ENCODE data around the gene TARBP1. TPM values are rescaled to one million over a fixed set of nuclear protein-coding genes. Genes with fewer than 3 reads are reported as not detected.

TARBP1 gene
- total RNA-seq, 1 donor from 2014 or later, result 15.0 TPM

DNA sequence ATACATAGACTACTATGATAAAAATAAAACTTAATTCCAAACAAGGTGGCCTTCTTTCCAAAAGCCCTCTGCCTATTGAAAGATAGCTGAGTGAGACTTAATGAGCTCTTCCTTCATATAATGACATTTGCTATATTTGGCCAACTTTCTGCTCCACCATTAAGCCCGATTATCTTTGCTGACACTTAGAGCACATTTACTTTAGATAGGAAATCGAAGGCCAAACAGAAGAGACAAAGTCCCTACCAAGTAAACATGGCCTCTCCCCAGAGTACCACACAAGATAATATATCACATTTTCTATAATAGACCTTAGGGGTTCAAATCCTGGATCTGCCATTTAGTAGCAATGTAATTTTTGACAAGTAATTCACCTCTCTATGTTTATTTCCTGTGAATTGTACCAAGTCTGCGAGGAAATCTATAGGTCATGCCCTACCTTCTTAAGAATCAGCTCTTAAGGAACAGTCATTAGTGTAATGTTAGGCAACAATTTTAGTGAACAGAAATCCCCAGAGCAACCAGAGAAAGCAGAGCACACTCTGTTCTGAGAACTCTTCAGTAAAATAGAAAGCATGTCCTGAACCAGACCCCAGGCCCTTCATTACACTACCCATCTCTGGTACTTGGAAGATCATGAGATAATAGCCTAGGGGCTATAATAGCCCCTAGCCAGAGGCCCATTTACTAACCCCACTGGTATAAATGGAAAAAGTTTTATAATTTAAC lies 123.0 kb downstream of the TARBP1 start:
- H3K27me3 ChIP-seq (ENCODE audit: control insufficient read depth, insufficient read depth, low read length), result no peaks in the 10 kb centered on the region
- FAIRE-seq, result no peak
- H3K4me3 ChIP-seq (ENCODE audit: low read depth, low read length), result no peak overlapping the region
- no peak for DNase-seq (ENCODE audit: low read depth)
- TF ChIP-seq, protein P1, sequence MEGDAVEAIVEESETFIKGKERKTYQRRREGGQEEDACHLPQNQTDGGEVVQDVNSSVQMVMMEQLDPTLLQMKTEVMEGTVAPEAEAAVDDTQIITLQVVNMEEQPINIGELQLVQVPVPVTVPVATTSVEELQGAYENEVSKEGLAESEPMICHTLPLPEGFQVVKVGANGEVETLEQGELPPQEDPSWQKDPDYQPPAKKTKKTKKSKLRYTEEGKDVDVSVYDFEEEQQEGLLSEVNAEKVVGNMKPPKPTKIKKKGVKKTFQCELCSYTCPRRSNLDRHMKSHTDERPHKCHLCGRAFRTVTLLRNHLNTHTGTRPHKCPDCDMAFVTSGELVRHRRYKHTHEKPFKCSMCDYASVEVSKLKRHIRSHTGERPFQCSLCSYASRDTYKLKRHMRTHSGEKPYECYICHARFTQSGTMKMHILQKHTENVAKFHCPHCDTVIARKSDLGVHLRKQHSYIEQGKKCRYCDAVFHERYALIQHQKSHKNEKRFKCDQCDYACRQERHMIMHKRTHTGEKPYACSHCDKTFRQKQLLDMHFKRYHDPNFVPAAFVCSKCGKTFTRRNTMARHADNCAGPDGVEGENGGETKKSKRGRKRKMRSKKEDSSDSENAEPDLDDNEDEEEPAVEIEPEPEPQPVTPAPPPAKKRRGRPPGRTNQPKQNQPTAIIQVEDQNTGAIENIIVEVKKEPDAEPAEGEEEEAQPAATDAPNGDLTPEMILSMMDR (IDR thresholded peaks at IDR 0.05; ENCODE audit: insufficient read depth, low read length, severe bottlenecking), result no peak
- H3K36me3 ChIP-seq (ENCODE audit: control insufficient read depth, insufficient read depth, low read length), result no peaks in the 10 kb centered on the region

DNA sequence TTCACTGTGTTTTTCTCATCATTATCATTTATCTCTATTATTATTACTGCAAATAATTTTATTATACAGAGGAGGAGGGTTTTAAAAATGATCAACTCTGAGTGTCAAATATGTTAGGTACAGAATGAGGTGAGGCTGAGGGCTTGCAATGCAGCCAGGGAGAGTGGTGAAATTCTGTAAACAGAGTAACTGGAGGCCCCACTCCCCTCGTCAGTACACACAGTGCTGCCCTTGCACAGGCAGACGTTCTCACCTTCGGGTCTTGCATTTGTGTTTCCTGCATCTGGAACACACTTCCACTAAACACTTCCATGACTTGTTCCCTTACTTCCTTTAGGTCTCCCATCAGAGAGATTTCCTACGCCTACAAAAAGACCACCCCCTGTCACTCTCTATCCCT lies 130.0 kb downstream of the TARBP1 start:
- no peaks in the 10 kb centered on the region for H3K27me3 ChIP-seq (ENCODE audit: control insufficient read depth, insufficient read depth, low read length)
- no peak for FAIRE-seq
- TF ChIP-seq, protein P1 (IDR thresholded peaks at IDR 0.05; ENCODE audit: insufficient read depth, low read length, severe bottlenecking), result no peak
- H3K4me3 ChIP-seq (ENCODE audit: low read depth, low read length), result no peak overlapping the region
- H3K36me3 ChIP-seq (ENCODE audit: control insufficient read depth, insufficient read depth, low read length), result no peaks in the 10 kb centered on the region
- no peak for DNase-seq (ENCODE audit: low read depth)

DNA sequence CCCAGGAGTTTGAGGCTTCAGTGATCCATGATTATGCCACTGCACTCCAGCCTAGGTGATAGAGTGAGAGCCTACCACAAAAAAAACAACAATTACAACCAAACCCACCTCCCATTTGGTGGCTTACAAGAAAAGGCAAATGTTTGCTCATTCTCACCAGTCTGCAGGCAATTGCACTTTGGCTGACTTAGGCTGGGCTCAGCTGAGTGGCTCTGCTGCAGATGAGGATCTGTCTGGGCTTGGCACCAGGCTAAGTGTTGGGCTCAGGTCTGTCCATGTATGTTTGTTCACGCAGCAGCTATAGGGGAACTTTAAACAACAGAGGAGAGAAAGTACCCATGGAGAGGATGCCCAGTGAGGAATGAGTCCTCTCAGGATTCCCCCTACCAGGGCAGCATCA lies 133.7 kb downstream of the TARBP1 start:
- no peaks in the 10 kb centered on the region for H3K36me3 ChIP-seq (ENCODE audit: control insufficient read depth, insufficient read depth, low read length)
- H3K27me3 ChIP-seq (ENCODE audit: control insufficient read depth, insufficient read depth, low read length), result no peaks in the 10 kb centered on the region
- FAIRE-seq (no peak), DNase-seq (ENCODE audit: low read depth) (no peak)
- no peak overlapping the region for H3K4me3 ChIP-seq (ENCODE audit: low read depth, low read length)
- TF ChIP-seq, protein P1 (IDR thresholded peaks at IDR 0.05; ENCODE audit: insufficient read depth, low read length, severe bottlenecking), result no peak

DNA sequence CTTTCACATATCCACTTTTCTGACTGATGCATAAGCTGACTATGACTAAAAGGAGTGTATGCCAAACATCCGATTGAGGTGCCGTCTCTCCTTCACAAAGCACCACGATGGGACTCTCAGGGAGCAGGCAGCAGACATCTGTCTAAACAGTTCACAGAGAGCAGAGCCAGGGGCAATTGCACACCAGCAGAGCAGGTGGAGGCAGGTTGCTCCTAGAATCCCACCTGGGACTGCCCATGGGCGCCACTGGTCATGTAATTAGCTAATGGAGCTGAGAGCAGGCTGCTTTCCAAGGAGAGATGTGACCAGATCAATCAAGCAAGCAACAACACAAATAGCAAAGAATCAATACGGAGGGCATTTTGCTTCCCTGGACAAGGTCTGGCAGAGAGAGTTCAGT lies 136.2 kb downstream of the TARBP1 start:
- Histone ChIP-seq H3K4me3 (ENCODE audit: low read depth, low read length) (no peak overlapping the region), H3K36me3 (ENCODE audit: control insufficient read depth, insufficient read depth, low read length) (no peaks in the 10 kb centered on the region), H3K27me3 (ENCODE audit: control insufficient read depth, insufficient read depth, low read length) (no peaks in the 10 kb centered on the region)
- DNase-seq (ENCODE audit: low read depth), result no peak
- TF ChIP-seq, protein P1 (IDR thresholded peaks at IDR 0.05; ENCODE audit: insufficient read depth, low read length, severe bottlenecking), result no peak
- FAIRE-seq, result no peak

Other genes with a start within 250 kb of the TARBP1 start
- gene COA6, start 105.7 kb downstream of the TARBP1 start, total RNA-seq, result 29.7 and 48.3 TPM in 2 replicates
- 64.1 and 80.3 TPM in 2 replicates for gene IRF2BP2, start 131.0 kb upstream of the TARBP1 start, total RNA-seq

Measured in bronchial epithelial cell (primary cell).